Limb (tissue), 2 donors: Measurements from ENCODE around the gene NRXN3.

Experiments
- DNase-seq, 2 donors: peaks; one replicate each; pipeline ENCODE4 v3.0.0-alpha.2; 2016; ENCODE audit errors: extremely low spot score in 2 of 2

The NRXN3 gene

GRCh38 chr14:79405512-79405910 is 1235.3 kb downstream of the NRXN3 start:
- no peak for DNase-seq

GRCh38 chr14:79407572-79407971 is 1237.4 kb downstream of the NRXN3 start:
- no peak for DNase-seq

GRCh38 chr14:79408696-79409095 is 1238.5 kb downstream of the NRXN3 start:
- no peak for DNase-seq

GRCh38 chr14:79411403-79412174 is 1241.4 kb downstream of the NRXN3 start:
- no peak for DNase-seq

- no peak for DNase-seq
Measured at GRCh38 chr14:79412822-79413221, 1242.6 kb downstream of the NRXN3 start.

GRCh38 chr14:79413734-79414428 is 1243.7 kb downstream of the NRXN3 start:
- no peak for DNase-seq

- no peak for DNase-seq
Measured at GRCh38 chr14:79415726-79416125, 1245.6 kb downstream of the NRXN3 start.

GRCh38 chr14:79417961-79418360 is 1247.8 kb downstream of the NRXN3 start:
- no peak for DNase-seq

- no peak for DNase-seq
Measured at GRCh38 chr14:79418649-79419415, 1248.7 kb downstream of the NRXN3 start.

- DNase-seq, result no peak
Measured at GRCh38 chr14:79419571-79420327, 1249.6 kb downstream of the NRXN3 start.

GRCh38 chr14:79420725-79421124 is 1250.6 kb downstream of the NRXN3 start:
- no peak for DNase-seq

- no peak for DNase-seq
Measured at GRCh38 chr14:79421811-79422210, 1251.6 kb downstream of the NRXN3 start.

- no peak for DNase-seq
Measured at GRCh38 chr14:79424462-79424861, 1254.3 kb downstream of the NRXN3 start.

GRCh38 chr14:79426103-79426755 is 1256.1 kb downstream of the NRXN3 start:
- no peak for DNase-seq

GRCh38 chr14:79432640-79433039 is 1262.5 kb downstream of the NRXN3 start:
- no peak for DNase-seq

GRCh38 chr14:79436335-79436734 is 1266.2 kb downstream of the NRXN3 start:
- no peak for DNase-seq

GRCh38 chr14:79437951-79438350 is 1267.8 kb downstream of the NRXN3 start:
- no peak for DNase-seq

GRCh38 chr14:79438696-79439342 is 1268.6 kb downstream of the NRXN3 start:
- no peak for DNase-seq

GRCh38 chr14:79442786-79443185 is 1272.6 kb downstream of the NRXN3 start:
- DNase-seq, result no peak

- DNase-seq, result no peak
Measured at GRCh38 chr14:79443602-79444001, 1273.4 kb downstream of the NRXN3 start.
